Esophagus muscularis mucosa (tissue), 4 donors: Measurements from ENCODE around the gene CUTC. TPM values are rescaled to one million over a fixed set of nuclear protein-coding genes. Genes with fewer than 3 reads are reported as not detected.
"Not testable (repeated sequence)": the region's sequence is repeated elsewhere in the genome, so short reads cannot be mapped to it uniquely, and the experiment has no call there.

Experiments
- DNase-seq: peaks from one replicate; pipeline ENCODE4 v3.0.0-alpha.2; 2017; ENCODE audit errors: extremely low spot score
- H3K27ac ChIP-seq, 4 donors: fragments of 200-600 bp; sonication (generic); replicated peaks in 1 of 4; 1 replicate in 3 of 4; 2 replicates in 1 of 4; pipeline ENCODE4 v1.5.1; 2016 to 2019; ENCODE audit warnings: mild to moderate bottlenecking in 1 of 4
- H3K27me3 ChIP-seq, 4 donors: fragments of 200-600 bp; sonication (generic); one replicate each; pipeline versions ENCODE4 v1.5.1 to v1.6.0; 2016 to 2019
- H3K36me3 ChIP-seq, 4 donors: fragments of 200-600 bp; sonication (generic); one replicate each; pipeline ENCODE4 v1.5.1; 2016 to 2019
- H3K4me1 ChIP-seq, 4 donors: fragments of 200-600 bp; sonication (generic); one replicate each; pipeline ENCODE4 v1.5.1; 2016 to 2019
- H3K4me3 ChIP-seq, 4 donors: fragments of 200-600 bp; sonication (generic); 1 replicate in 2 of 4; 2 replicates in 2 of 4; pipeline ENCODE4 v1.5.1; 2016 to 2019; ENCODE audit warnings: mild to moderate bottlenecking in 4 of 4, moderate library complexity in 1 of 4
- H3K9me3 ChIP-seq, 4 donors: fragments of 200-600 bp; sonication (generic); 1 replicate in 3 of 4; 2 replicates in 1 of 4; pipeline ENCODE4 v1.5.1; 2016 to 2019
- CTCF ChIP-seq, 3 experiments: fragments of 200-600 bp in 2 of 3; fragments of 450-650 bp in 1 of 3; sonication (generic) in 2 of 3; IDR thresholded peaks; one replicate each; pipeline ENCODE4 v1.5.1; 2017 to 2019; ENCODE audit warnings: antibody characterized with exemption in 3 of 3, mild to moderate bottlenecking in 2 of 3, moderate library complexity in 1 of 3
- EP300 ChIP-seq: sonication (generic); formaldehyde crosslinking; IDR thresholded peaks from one replicate; pipeline ENCODE4 v1.6.1; 2017; ENCODE audit warnings: antibody characterized with exemption
- POLR2A ChIP-seq: fragments of 450-650 bp; IDR thresholded peaks from one replicate; pipeline ENCODE4 v1.6.1; 2017; ENCODE audit warnings: antibody characterized with exemption, moderate library complexity, mild to moderate bottlenecking, low read depth
- POLR2AphosphoS5 ChIP-seq, 2 donors: sonication (generic); formaldehyde crosslinking; IDR thresholded peaks; one replicate each; pipeline ENCODE4 v1.6.1; 2017; ENCODE audit warnings: antibody characterized with exemption in 2 of 2
- WGBS: methylation state at CpG from one replicate; pipeline ENCODE4 v1.1.5; 2018; 5-methylcytosine and 5-hydroxymethylcytosine counted together
- intact Hi-C: fragments of 100-400 bp; cut with DNase I; formaldehyde crosslinking; loops from one replicate; pipeline ENCODE4 v1.15.1; 2023
- total RNA-seq, 4 donors: library from RNA; depleted of rRNA; stranded (reverse); fragments of >200 nt; gene quantifications; one replicate each; pipeline versions ENCODE4 v1.1.0 to v1.2.1, GENCODE V29; 2016

CUTC gene
- total RNA-seq, 4 donors from 2014 or later, result 17.6 to 28.7 (median 24.1) TPM

DNA sequence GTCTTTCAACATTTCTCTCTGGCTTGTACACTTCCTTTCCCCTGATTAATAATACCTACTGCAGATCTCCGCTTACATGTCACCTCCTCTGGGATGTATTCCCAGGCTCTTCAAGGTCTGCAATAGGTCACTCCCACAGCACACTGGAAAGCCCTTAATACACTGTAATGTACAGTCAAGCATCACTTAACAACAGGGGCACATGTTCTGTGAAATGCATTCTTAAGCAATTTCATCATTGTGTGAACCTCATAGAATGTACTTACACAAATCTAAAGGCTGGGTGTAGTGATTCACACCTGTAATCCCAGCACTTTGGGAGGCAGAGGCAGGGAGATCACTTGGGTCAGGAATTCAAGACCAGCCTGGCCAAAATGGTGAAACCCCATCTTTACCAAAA, 2.0 kb upstream of the CUTC start:
- H3K4me1 ChIP-seq, result peaks cover 23 to 37% (median 33%) of the 10 kb centered on the region in 4 donors
- H3K27ac ChIP-seq, result no peak overlapping the region
- TF ChIP-seq POLR2AphosphoS5 (IDR thresholded peaks at IDR 0.05), result no peak
- no peak for TF ChIP-seq POLR2A
- TF ChIP-seq EP300, result no peak
- no peak for TF ChIP-seq CTCF (IDR thresholded peaks at IDR 0.05)
- H3K27me3 ChIP-seq, result no peaks in the 10 kb centered on the region
- no peak overlapping the region for H3K4me3 ChIP-seq
- H3K9me3 ChIP-seq, result no peaks in the 10 kb centered on the region
- no peak for DNase-seq
- H3K36me3 ChIP-seq, result peaks cover 22 to 41% (median 27%) of the 10 kb centered on the region in 4 donors
- 100% methylated on average over 1 of the region's 1 CpG for WGBS
- intact Hi-C loops, result loop anchor here (5.0 kb wide), 2 partner anchors 108 to 557 kb away; partner anchors contain the start of genes BLOC1S2 and SLC25A28

- Histone ChIP-seq H3K4me3 (peak overlapping the region; percentile 78 to 84 (median 80)), H3K4me1 (peaks cover 23 to 42% (median 36%) of the 10 kb centered on the region in 4 donors), H3K27ac (peak overlapping the region; percentile 87 to 96 (median 92)), H3K27me3 (no peaks in the 10 kb centered on the region), H3K9me3 (no peaks in the 10 kb centered on the region), H3K36me3 (peaks cover 11 to 32% (median 16%) of the 10 kb centered on the region in 4 donors)
- TF ChIP-seq POLR2A (no peak), POLR2AphosphoS5 (IDR thresholded peaks at IDR 0.05) (no peak), CTCF (IDR thresholded peaks at IDR 0.05) (no peak), EP300 (no peak)
- DNase-seq, result no peak
- 8% methylated on average over 16 of the region's 16 CpGs for WGBS
- intact Hi-C loops, result loop anchor here (5.0 kb wide), 2 partner anchors 109 to 556 kb away; partner anchors contain the start of genes BLOC1S2 and SLC25A28
These were observed 565 bp upstream of the CUTC start for GRCh38 chr10:99731306-99732032.

- no peak overlapping the region for H3K27ac ChIP-seq
- no peaks in the 10 kb centered on the region for H3K9me3 ChIP-seq
- TF ChIP-seq POLR2A (no peak), POLR2AphosphoS5 (IDR thresholded peaks at IDR 0.05) (no peak), EP300 (no peak)
- no peak for DNase-seq
- 86% methylated on average over 8 of the region's 8 CpGs for WGBS
- H3K4me3 ChIP-seq, result peak overlapping the region in 3 of 4 donors; percentile 79 to 84 (median 82)
- H3K27me3 ChIP-seq, result no peaks in the 10 kb centered on the region
- H3K36me3 ChIP-seq, result peaks cover 15 to 28% (median 23%) of the 10 kb centered on the region in 4 donors
- H3K4me1 ChIP-seq, result peaks cover 23 to 42% (median 36%) of the 10 kb centered on the region in 4 donors
- intact Hi-C loops, result loop anchor here (5.0 kb wide), 2 partner anchors 111 to 554 kb away; partner anchors contain the start of genes BLOC1S2 and SLC25A28
These were observed 1.3 kb downstream of the CUTC start for GRCh38 chr10:99733366-99733765.

DNA sequence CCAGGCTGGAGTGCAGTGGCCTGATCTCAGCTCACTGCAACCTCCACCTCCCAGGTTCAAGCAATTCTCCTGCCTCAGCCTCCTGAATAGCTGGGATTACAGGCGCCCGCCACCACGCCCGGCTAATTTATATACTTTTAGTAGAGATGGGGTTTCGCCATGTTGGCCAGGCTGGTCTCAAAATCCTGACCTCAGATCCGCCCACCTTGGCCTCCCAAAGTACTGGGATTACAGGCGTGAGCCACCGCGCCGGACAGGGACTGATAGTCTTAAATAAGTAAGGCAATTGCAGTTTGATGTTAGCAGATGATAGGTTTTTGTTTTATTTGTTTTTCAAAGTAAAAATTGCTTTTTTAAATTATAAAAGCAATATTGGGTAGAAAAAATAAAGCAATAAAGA, 2.1 kb downstream of the CUTC start:
- H3K27me3 ChIP-seq, H3K9me3 ChIP-seq, DNase-seq, H3K27ac ChIP-seq: not testable (repeated sequence)
- Histone ChIP-seq H3K36me3 (peaks cover 15 to 31% (median 23%) of the 10 kb centered on the region in 4 donors), H3K4me1 (peaks cover 23 to 42% (median 36%) of the 10 kb centered on the region in 4 donors), H3K4me3 (peak overlapping the region in 1 of 4 donors; percentile 84)
- WGBS, result 98% methylated on average over 10 of the region's 10 CpGs
- intact Hi-C loops, result loop anchor here (5.0 kb wide), 2 partner anchors 112 to 553 kb away; partner anchors contain the start of genes BLOC1S2 and SLC25A28

DNA sequence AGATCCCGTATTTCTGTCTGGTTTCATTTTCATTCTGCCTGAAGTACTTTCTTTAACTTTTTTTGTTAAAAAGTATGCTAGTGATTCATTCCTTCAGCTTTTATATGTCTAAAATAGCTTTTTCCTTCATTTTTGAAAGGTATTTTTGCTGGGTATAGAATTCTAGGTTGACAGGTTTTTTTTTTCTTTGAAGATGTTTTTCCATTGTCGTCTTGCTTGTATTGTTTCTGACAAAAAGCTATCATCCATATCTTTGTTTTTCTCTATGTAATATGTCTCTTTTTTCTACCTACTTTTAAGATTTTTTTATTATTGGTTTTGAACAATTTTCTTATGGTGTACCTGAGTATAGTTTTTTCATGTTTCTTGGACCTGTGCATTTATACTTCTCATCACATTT, 8.2 kb downstream of the CUTC start:
- WGBS, result 91% methylated on average over 2 of the region's 2 CpGs
- TF ChIP-seq CTCF (IDR thresholded peaks at IDR 0.05) (no peak), POLR2A (no peak), POLR2AphosphoS5 (IDR thresholded peaks at IDR 0.05) (no peak), EP300 (no peak)
- H3K36me3 ChIP-seq, result peaks cover 64 to 91% (median 78%) of the 10 kb centered on the region in 4 donors

More for the DNA sequence above, 8.2 kb downstream of the CUTC start:
- intact Hi-C loops, result no loop called here
- H3K4me3 ChIP-seq, result no peak overlapping the region
- no peaks in the 10 kb centered on the region for H3K27me3 ChIP-seq
- no peak overlapping the region for H3K27ac ChIP-seq
- peaks cover 0 to 17% (median 7%) of the 10 kb centered on the region in 4 donors for H3K9me3 ChIP-seq
- DNase-seq, result no peak
- H3K4me1 ChIP-seq, result peaks cover 3 to 6% (median 3%) of the 10 kb centered on the region in 4 donors
